Stimulated activated naive B cell treated with anti-CD40 and anti-IgM and Interleukin-4, amounts not matched to agents 10 μg/mL and 1 μg/mL and 100 μg/mL, for 72 hours (primary cell): ENCODE data around the gene OAS3.
A peak's percentile ranks its signal among the peaks of the same experiment; 100 is the strongest.

Experiments
- ATAC-seq, 2 donors: fragments of 150-1000 bp; cut with Tn5 transposase; replicated peaks; 2 replicates each; pipeline ENCODE4 v1.10.0; 2021; ENCODE audit warnings: moderate library complexity in 1 of 2
- DNase-seq: peaks from one replicate; pipeline ENCODE4 v3.0.0; 2021
- H3K27ac Mint-ChIP-seq: one replicate; pipeline ENCODE4 v1.8.0; 2022; ENCODE audit warnings: mild to moderate bottlenecking, mixed read lengths
- H3K27me3 Mint-ChIP-seq, 2 donors: one replicate each; pipeline ENCODE4 v1.8.0; 2022; ENCODE audit warnings: mixed read lengths in 2 of 2
- H3K36me3 Mint-ChIP-seq, 2 donors: one replicate each; pipeline ENCODE4 v1.8.0; 2022; ENCODE audit warnings: mixed read lengths in 2 of 2, mild to moderate bottlenecking in 1 of 2
- H3K4me1 Mint-ChIP-seq, 2 donors: one replicate each; pipeline ENCODE4 v1.8.0; 2022; ENCODE audit warnings: mixed read lengths in 2 of 2, mild to moderate bottlenecking in 1 of 2
- H3K4me3 Mint-ChIP-seq, 2 donors: one replicate each; pipeline ENCODE4 v1.8.0; 2022; ENCODE audit warnings: mild to moderate bottlenecking in 2 of 2, mixed read lengths in 2 of 2, moderate library complexity in 1 of 2
- H3K9me3 Mint-ChIP-seq, 2 donors: one replicate each; pipeline ENCODE4 v1.8.0; 2022; ENCODE audit warnings: mixed read lengths in 2 of 2, mild to moderate bottlenecking in 1 of 2

The OAS3 gene

DNA sequence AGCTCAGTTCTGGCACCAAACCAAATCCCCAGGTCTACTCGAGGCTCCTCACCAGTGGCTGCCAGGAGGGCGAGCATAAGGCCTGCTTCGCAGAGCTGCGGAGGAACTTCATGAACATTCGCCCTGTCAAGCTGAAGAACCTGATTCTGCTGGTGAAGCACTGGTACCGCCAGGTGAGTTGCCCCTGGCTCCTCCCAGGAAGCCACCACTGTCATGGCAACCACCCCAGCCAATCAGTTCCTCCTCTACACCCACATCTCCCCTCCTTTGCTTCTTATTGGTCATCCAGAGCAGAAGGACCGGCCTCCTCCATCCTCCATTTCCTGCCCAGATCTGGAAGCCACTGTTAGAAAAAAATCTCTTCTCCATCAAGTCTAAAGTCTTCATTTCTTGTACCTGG is 22.8 kb downstream of the OAS3 start:
- H3K36me3 Mint-ChIP-seq, result peaks cover 59 to 91% of the 10 kb centered on the region in 2 donors

DNA sequence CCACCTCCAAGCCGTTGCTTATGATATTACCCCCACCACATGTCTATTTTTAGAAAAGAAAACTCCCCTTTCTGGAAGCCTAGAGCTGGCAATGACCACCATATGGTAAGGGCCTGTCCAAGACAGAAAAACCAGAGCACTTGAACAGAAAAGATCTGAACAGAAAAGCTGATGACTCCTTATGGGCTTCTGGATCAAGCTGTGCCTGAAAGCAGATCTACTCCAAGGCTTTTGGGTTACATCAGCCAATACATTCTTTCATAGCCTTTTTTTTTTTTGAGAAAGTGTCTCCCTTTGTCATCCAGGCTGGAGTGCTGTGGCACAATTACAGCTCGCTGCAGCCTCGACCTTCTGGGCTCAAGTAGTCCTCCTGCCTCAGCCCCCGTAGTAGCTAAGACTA is 23.3 kb downstream of the OAS3 start:
- Mint-ChIP-seq H3K27me3 (no peaks in the 10 kb centered on the region), H3K4me1 (peaks cover 5 to 10% of the 10 kb centered on the region in 2 donors), H3K9me3 (peaks cover 13 to 22% of the 10 kb centered on the region in 2 donors), H3K4me3 (no peak overlapping the region), H3K27ac (no peak overlapping the region), H3K36me3 (peaks cover 61 to 91% of the 10 kb centered on the region in 2 donors)
- no peak for ATAC-seq
- no peak for DNase-seq

More for the DNA sequence above, 22.8 kb downstream of the OAS3 start:
- Mint-ChIP-seq H3K4me3 (no peak overlapping the region), H3K27ac (peak overlapping the region; percentile 14), H3K4me1 (peaks cover 5 to 10% of the 10 kb centered on the region in 2 donors), H3K9me3 (peaks cover 13 to 22% of the 10 kb centered on the region in 2 donors), H3K27me3 (no peaks in the 10 kb centered on the region)
- ATAC-seq, result no peak
- DNase-seq, result no peak

DNA sequence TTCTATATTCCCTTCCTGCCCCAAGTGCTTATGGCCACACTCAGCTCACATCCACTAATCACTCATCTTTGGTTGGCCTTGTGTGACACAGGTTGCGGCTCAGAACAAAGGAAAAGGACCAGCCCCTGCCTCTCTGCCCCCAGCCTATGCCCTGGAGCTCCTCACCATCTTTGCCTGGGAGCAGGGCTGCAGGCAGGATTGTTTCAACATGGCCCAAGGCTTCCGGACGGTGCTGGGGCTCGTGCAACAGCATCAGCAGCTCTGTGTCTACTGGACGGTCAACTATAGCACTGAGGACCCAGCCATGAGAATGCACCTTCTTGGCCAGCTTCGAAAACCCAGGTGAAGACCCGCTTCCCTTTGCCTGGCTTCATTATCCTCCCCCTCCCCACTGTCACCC is 24.3 kb downstream of the OAS3 start:
- ATAC-seq (no peak), DNase-seq (no peak)
- Mint-ChIP-seq H3K27ac (no peak overlapping the region), H3K4me3 (no peak overlapping the region), H3K27me3 (no peaks in the 10 kb centered on the region), H3K4me1 (peaks cover 3 to 10% of the 10 kb centered on the region in 2 donors), H3K36me3 (peaks cover 59 to 89% of the 10 kb centered on the region in 2 donors), H3K9me3 (peaks cover 13 to 18% of the 10 kb centered on the region in 2 donors)

DNA sequence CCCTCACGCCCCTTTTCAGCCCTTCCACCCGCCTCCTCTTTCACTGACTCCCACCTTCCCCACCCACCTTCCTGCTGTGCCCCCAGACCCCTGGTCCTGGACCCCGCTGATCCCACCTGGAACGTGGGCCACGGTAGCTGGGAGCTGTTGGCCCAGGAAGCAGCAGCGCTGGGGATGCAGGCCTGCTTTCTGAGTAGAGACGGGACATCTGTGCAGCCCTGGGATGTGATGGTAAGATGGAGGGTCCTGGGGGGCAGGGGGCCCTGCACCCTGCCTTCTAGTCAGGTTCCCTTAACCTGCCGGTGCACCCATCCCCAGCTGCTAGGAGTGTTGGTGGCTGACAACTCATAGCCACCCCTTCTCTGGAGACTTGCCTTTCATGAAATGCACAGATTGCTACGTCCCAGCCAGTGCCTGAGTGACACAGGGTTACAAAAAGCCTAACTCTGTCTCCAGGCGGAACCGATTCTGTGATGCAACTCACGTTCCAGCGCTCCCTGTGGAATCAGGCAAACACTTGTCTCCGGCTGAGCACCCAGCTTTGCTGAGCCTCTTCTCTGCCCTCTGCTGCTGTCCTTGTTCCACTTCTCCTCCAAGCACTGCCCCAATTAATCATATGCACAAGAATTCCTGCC is 25.1 kb downstream of the OAS3 start:
- H3K27ac Mint-ChIP-seq, result no peak overlapping the region

DNA sequence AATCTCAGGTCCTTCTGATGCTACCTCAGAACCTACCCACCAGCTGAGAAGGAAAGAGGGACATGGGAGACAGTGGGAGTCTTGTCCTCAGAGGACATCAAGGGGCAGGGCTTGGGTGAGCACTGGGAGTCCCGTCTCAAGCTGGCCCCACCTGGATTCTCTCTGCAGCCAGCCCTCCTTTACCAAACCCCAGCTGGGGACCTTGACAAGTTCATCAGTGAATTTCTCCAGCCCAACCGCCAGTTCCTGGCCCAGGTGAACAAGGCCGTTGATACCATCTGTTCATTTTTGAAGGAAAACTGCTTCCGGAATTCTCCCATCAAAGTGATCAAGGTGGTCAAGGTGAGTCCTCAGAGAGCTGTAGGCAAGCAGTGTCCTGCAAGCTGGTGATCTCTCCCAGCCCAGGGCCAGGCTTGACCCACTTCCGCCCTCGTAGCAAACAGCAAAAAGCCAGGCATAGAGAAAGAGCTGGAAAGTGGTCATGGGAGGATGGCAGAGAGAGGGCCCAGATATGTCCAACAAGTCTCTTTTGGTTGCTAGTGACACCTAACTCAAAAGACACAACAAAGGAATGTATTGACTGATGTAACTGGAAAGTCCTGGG is 25.9 kb downstream of the OAS3 start:
- DNase-seq (no peak), ATAC-seq (no peak)
- no peaks in the 10 kb centered on the region for H3K27me3 Mint-ChIP-seq
- peaks cover 49 to 79% of the 10 kb centered on the region in 2 donors for H3K36me3 Mint-ChIP-seq
- H3K4me3 Mint-ChIP-seq, result no peak overlapping the region
- H3K27ac Mint-ChIP-seq, result no peak overlapping the region
- peaks cover 3 to 10% of the 10 kb centered on the region in 2 donors for H3K4me1 Mint-ChIP-seq
- H3K9me3 Mint-ChIP-seq, result peaks cover 8 to 13% of the 10 kb centered on the region in 2 donors

More for the DNA sequence above, 25.1 kb downstream of the OAS3 start:
- Mint-ChIP-seq H3K4me3 (no peak overlapping the region), H3K27me3 (no peaks in the 10 kb centered on the region), H3K4me1 (peaks cover 3 to 10% of the 10 kb centered on the region in 2 donors), H3K36me3 (peaks cover 56 to 87% of the 10 kb centered on the region in 2 donors), H3K9me3 (peaks cover 8 to 13% of the 10 kb centered on the region in 2 donors)
- DNase-seq, result no peak
- ATAC-seq, result no peak

DNA sequence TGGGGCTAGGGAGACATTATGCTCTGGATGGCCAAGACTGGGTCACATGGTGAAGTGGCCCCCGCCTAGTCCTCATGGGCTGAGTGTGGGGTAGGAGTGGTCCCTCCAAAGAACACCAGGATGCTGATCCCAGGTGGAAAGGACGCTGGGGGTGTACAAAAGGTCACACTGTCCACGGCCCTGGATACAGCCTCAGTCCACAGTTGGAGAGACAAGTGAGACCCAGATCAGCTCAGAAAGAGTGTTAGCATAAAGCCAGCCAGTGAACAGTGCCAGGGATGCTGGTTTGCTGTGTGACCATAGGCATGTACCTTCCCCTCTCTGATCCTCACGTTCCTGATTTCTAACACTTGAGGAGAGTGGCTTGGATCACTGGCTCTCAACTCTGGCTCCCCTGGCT is 26.6 kb downstream of the OAS3 start:
- no peak for DNase-seq
- H3K36me3 Mint-ChIP-seq, result peaks cover 46 to 79% of the 10 kb centered on the region in 2 donors
- H3K4me3 Mint-ChIP-seq, result no peak overlapping the region

DNA sequence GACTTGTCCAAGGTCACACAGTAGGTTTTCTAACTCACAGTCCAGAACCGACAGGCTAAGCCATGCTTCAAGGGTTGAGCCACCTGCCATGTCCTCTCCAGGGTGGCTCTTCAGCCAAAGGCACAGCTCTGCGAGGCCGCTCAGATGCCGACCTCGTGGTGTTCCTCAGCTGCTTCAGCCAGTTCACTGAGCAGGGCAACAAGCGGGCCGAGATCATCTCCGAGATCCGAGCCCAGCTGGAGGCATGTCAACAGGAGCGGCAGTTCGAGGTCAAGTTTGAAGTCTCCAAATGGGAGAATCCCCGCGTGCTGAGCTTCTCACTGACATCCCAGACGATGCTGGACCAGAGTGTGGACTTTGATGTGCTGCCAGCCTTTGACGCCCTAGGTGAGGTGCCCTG is 27.4 kb downstream of the OAS3 start:
- ATAC-seq, result no peak

More for the DNA sequence above, 26.6 kb downstream of the OAS3 start:
- no peaks in the 10 kb centered on the region for H3K27me3 Mint-ChIP-seq
- no peak for ATAC-seq
- H3K9me3 Mint-ChIP-seq, result peaks cover 3 to 6% of the 10 kb centered on the region in 2 donors
- H3K27ac Mint-ChIP-seq, result no peak overlapping the region
- H3K4me1 Mint-ChIP-seq, result peaks cover 3 to 6% of the 10 kb centered on the region in 2 donors

DNA sequence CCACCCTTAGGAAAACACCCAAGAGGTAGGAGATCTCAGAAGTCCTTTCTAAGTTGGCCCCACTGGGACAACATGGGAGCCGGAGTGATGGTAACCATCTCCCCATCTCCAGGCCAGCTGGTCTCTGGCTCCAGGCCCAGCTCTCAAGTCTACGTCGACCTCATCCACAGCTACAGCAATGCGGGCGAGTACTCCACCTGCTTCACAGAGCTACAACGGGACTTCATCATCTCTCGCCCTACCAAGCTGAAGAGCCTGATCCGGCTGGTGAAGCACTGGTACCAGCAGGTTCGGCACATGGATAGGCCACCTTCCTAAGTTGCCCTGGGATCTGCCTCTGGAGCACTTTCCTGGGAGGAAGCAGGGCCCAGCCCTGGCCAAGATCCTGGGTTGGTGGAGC is 29.0 kb downstream of the OAS3 start:
- no peak for DNase-seq
- Mint-ChIP-seq H3K4me3 (no peak overlapping the region), H3K36me3 (peaks cover 32 to 68% of the 10 kb centered on the region in 2 donors), H3K4me1 (peaks cover 0 to 1% of the 10 kb centered on the region in 2 donors), H3K9me3 (no peaks in the 10 kb centered on the region), H3K27me3 (no peaks in the 10 kb centered on the region), H3K27ac (no peak overlapping the region)
- no peak for ATAC-seq

More for the DNA sequence above, 27.4 kb downstream of the OAS3 start:
- Mint-ChIP-seq H3K27ac (no peak overlapping the region), H3K27me3 (no peaks in the 10 kb centered on the region), H3K4me1 (peaks cover 3 to 5% of the 10 kb centered on the region in 2 donors), H3K36me3 (peaks cover 47 to 79% of the 10 kb centered on the region in 2 donors), H3K9me3 (peaks cover 3 to 4% of the 10 kb centered on the region in 2 donors), H3K4me3 (no peak overlapping the region)
- DNase-seq, result no peak

DNA sequence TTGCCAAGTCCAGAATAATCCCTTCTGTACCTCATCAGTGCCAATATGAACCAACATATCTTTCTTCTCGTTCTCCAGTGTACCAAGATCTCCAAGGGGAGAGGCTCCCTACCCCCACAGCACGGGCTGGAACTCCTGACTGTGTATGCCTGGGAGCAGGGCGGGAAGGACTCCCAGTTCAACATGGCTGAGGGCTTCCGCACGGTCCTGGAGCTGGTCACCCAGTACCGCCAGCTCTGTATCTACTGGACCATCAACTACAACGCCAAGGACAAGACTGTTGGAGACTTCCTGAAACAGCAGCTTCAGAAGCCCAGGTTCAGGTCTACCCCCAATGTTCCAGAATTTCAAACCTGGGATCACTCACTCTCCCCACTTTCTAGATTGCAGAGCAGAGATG is 29.6 kb downstream of the OAS3 start:
- H3K27me3 Mint-ChIP-seq, result no peaks in the 10 kb centered on the region
- no peak overlapping the region for H3K27ac Mint-ChIP-seq
- DNase-seq (no peak), ATAC-seq (no peak)
- no peaks in the 10 kb centered on the region for H3K9me3 Mint-ChIP-seq
- peaks cover 26 to 62% of the 10 kb centered on the region in 2 donors for H3K36me3 Mint-ChIP-seq
- peaks cover 0 to 1% of the 10 kb centered on the region in 2 donors for H3K4me1 Mint-ChIP-seq
- no peak overlapping the region for H3K4me3 Mint-ChIP-seq

DNA sequence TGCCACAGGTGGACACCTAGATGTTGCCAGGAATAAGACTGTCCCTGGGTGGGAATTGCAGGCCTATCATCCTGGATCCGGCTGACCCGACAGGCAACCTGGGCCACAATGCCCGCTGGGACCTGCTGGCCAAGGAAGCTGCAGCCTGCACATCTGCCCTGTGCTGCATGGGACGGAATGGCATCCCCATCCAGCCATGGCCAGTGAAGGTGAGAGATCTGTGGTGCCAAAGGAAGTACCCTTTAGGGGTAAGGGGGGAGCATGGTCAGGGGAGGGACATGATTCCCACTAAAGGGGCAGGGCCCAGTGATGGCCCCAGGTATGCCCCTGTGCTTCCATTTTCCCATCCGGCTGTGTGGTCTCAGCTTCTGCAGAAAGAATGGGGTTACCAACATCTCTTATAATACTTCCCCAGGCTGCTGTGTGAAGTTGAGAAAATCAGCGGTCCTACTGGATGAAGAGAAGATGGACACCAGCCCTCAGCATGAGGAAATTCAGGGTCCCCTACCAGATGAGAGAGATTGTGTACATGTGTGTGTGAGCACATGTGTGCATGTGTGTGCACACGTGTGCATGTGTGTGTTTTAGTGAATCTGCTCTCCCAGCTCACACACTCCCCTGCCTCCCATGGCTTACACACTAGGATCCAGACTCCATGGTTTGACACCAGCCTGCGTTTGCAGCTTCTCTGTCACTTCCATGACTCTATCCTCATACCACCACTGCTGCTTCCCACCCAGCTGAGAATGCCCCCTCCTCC is 31.5 kb downstream of the OAS3 start:
- DNase-seq, result no peak
- no peak overlapping the region for H3K27ac Mint-ChIP-seq
- no peaks in the 10 kb centered on the region for H3K9me3 Mint-ChIP-seq
- H3K27me3 Mint-ChIP-seq, result no peaks in the 10 kb centered on the region
- H3K36me3 Mint-ChIP-seq, result peaks cover 17 to 45% of the 10 kb centered on the region in 2 donors
- no peak overlapping the region for H3K4me3 Mint-ChIP-seq
- ATAC-seq, result no peak
- peaks cover 12 to 13% of the 10 kb centered on the region in 2 donors for H3K4me1 Mint-ChIP-seq

DNA sequence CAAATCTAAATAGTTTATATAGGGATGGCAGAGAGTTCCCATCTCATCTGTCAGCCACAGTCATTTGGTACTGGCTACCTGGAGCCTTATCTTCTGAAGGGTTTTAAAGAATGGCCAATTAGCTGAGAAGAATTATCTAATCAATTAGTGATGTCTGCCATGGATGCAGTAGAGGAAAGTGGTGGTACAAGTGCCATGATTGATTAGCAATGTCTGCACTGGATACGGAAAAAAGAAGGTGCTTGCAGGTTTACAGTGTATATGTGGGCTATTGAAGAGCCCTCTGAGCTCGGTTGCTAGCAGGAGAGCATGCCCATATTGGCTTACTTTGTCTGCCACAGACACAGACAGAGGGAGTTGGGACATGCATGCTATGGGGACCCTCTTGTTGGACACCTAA is 32.1 kb downstream of the OAS3 start:
- peaks cover 12 to 18% of the 10 kb centered on the region in 2 donors for H3K4me1 Mint-ChIP-seq
- no peak overlapping the region for H3K4me3 Mint-ChIP-seq
- H3K27ac Mint-ChIP-seq, result no peak overlapping the region
- H3K9me3 Mint-ChIP-seq, result no peaks in the 10 kb centered on the region
- peaks cover 17 to 45% of the 10 kb centered on the region in 2 donors for H3K36me3 Mint-ChIP-seq
- no peak for ATAC-seq
- no peak for DNase-seq
- H3K27me3 Mint-ChIP-seq, result no peaks in the 10 kb centered on the region

DNA sequence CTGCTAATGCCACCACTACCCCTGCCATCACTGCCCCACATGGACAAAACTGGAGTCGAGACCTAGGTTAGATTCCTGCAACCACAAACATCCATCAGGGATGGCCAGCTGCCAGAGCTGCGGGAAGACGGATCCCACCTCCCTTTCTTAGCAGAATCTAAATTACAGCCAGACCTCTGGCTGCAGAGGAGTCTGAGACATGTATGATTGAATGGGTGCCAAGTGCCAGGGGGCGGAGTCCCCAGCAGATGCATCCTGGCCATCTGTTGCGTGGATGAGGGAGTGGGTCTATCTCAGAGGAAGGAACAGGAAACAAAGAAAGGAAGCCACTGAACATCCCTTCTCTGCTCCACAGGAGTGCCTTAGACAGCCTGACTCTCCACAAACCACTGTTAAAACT is 33.0 kb downstream of the OAS3 start:
- no peaks in the 10 kb centered on the region for H3K27me3 Mint-ChIP-seq
- ATAC-seq (no peak), DNase-seq (no peak)
- peaks cover 12 to 18% of the 10 kb centered on the region in 2 donors for H3K4me1 Mint-ChIP-seq
- peaks cover 15 to 37% of the 10 kb centered on the region in 2 donors for H3K36me3 Mint-ChIP-seq
- no peak overlapping the region for H3K4me3 Mint-ChIP-seq
- H3K27ac Mint-ChIP-seq, result no peak overlapping the region
- no peaks in the 10 kb centered on the region for H3K9me3 Mint-ChIP-seq

DNA sequence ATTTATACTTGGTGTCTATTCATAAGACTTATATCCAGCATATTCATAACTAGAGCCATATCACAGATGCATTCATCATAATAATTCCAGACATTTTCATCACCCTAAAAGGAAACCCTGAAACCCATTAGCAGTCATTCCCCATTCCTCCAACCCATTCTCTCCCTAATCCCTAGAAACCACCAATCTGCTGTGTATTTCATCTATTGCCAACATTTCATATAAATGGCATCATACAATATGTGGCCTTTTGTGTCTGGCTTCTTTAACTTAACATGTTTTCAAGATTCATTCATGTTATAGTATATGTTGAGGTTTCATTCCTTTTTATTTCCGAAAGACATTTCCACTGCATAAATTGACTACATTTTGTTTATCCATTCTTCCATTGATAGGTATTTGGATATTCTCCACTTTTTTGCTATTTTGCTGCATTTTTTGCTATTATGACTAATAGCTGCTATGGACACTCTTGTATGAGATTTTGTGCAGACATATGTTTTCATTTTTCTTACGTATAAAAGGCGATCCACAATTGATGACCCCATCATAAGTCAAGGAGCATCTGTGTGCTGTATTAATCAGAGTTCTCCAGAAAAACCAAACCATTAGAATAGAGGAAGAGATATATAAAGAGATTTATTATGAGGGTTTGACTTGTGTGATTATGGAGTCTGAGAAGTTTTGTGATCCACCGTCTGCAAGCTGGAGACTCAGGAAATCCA is 34.9 kb downstream of the OAS3 start:
- no peak for ATAC-seq
- no peak overlapping the region for H3K4me3 Mint-ChIP-seq
- H3K27ac Mint-ChIP-seq, result no peak overlapping the region

DNA sequence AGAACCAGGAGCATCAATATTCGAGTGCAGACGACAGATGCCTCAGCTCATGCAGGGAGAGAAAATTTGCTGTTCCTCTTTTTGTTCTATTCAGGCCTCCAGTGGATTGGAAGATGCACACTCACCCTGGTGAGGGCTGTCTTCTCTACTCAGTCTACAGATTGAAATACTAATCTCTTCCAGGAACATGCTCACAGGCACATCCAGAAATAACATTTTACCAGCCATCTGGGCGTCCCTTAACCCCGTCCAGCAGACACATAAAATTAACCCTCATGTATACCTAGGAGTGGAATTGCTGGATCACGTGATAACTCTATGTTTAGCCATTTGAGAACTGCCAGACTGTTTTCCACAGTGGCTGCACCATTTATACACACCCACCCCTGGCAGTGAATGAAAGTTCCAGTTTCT is 35.6 kb downstream of the OAS3 start:
- Mint-ChIP-seq H3K36me3 (peaks cover 11 to 23% of the 10 kb centered on the region in 2 donors), H3K27ac (no peak overlapping the region), H3K27me3 (no peaks in the 10 kb centered on the region), H3K9me3 (no peaks in the 10 kb centered on the region), H3K4me1 (peaks cover 19 to 26% of the 10 kb centered on the region in 2 donors), H3K4me3 (no peak overlapping the region)
- ATAC-seq (no peak), DNase-seq (no peak)

More for the DNA sequence above, 34.9 kb downstream of the OAS3 start:
- Mint-ChIP-seq H3K36me3 (peaks cover 7 to 21% of the 10 kb centered on the region in 2 donors), H3K9me3 (no peaks in the 10 kb centered on the region), H3K4me1 (peaks cover 14 to 22% of the 10 kb centered on the region in 2 donors), H3K27me3 (no peaks in the 10 kb centered on the region)
- DNase-seq, result no peak
